Measurements from ENCODE around the gene KLHDC8A. TPM values are rescaled to one million over a fixed set of nuclear protein-coding genes. Genes with fewer than 3 reads are reported as not detected.
A peak's percentile ranks its signal among the peaks of the same experiment; 100 is the strongest.

Gene KLHDC8A
- total and polyA plus RNA-seq, 2 of the 13 experiments (the other 11 are each of a cell fraction or from before 2014, with no cell fraction given), result not detected

- TF ChIP-seq ZNF510 (CRISPR knock-in tag; IDR thresholded peaks at IDR 0.05; ENCODE audit: low read depth) (no peak), RARA (CRISPR knock-in tag; IDR thresholded peaks at IDR 0.05) (peak; percentile 78), ZNF430 (CRISPR knock-in tag; IDR thresholded peaks at IDR 0.05) (no peak), ZNF180 (CRISPR knock-in tag; IDR thresholded peaks at IDR 0.05; ENCODE audit: borderline replicate concordance, low read depth) (no peak), MED8 (CRISPR knock-in tag; IDR thresholded peaks at IDR 0.05; ENCODE audit: insufficient replicate concordance) (peak; percentile 34), NR2F2 (IDR thresholded peaks at IDR 0.05; ENCODE audit: borderline replicate concordance, low read depth) (peak; percentile 76), TBP (CRISPR knock-in tag; IDR thresholded peaks at IDR 0.05) (no peak), NAIF1 (CRISPR knock-in tag; IDR thresholded peaks at IDR 0.05; ENCODE audit: borderline replicate concordance) (no peak), ZNF383 (CRISPR knock-in tag; IDR thresholded peaks at IDR 0.05; ENCODE audit: borderline replicate concordance) (no peak), CREB1 (IDR thresholded peaks at IDR 0.05) (no peak), CREB1 (CRISPR knock-in tag; IDR thresholded peaks at IDR 0.05) (no peak), SRSF9 (IDR thresholded peaks at IDR 0.05; ENCODE audit: borderline replicate concordance, insufficient read depth, low read depth, low read length, poor library complexity, severe bottlenecking) (no peak), ZNF580 (CRISPR knock-in tag; IDR thresholded peaks at IDR 0.05; ENCODE audit: borderline replicate concordance, low read depth) (no peak), MAFK (conservative IDR thresholded peaks at IDR 0.05 in 1 of 2, IDR thresholded peaks at IDR 0.05 in 1 of 2; ENCODE audit: low read length in 2 of 2) (no peak), TARDBP (CRISPR knock-in tag; IDR thresholded peaks at IDR 0.05) (peak; percentile 65; the same call in 1 of the 2 replicates), ISL2 (CRISPR knock-in tag; IDR thresholded peaks at IDR 0.05) (peak; percentile 28; the same call in 1 of the 2 replicates), ZNF879 (CRISPR knock-in tag; IDR thresholded peaks at IDR 0.05) (no peak), RAD21 (CRISPR knock-in tag; IDR thresholded peaks at IDR 0.05) (no peak; the same call in 1 of the 2 replicates), XBP1 (CRISPR knock-in tag; IDR thresholded peaks at IDR 0.05) (no peak), ZNF768 (CRISPR knock-in tag; IDR thresholded peaks at IDR 0.05) (no peak), AHR (CRISPR knock-in tag; IDR thresholded peaks at IDR 0.05) (no peak), CREM (IDR thresholded peaks at IDR 0.05) (peak; percentile 46), CREM (CRISPR knock-in tag; IDR thresholded peaks at IDR 0.05) (no peak), MAFG (CRISPR knock-in tag; IDR thresholded peaks at IDR 0.05) (no peak), STAT5B (CRISPR knock-in tag; IDR thresholded peaks at IDR 0.05) (no peak), UBTF (CRISPR knock-in tag; IDR thresholded peaks at IDR 0.05) (0 out of 2 replicates have a peak, but pooled peaks have one; percentile 26), ISX (CRISPR knock-in tag; conservative IDR thresholded peaks at IDR 0.05) (no peak), CEBPZ (IDR thresholded peaks at IDR 0.05; ENCODE audit: low read length) (no peak)
Observed at GRCh38 chr1:205294175-205294917, 62.4 kb downstream of the KLHDC8A start (continued).

Data from HepG2 (cell line).